Keratinocyte (primary cell): ENCODE measurements around the gene CACNA2D4. TPM values are rescaled to one million over a fixed set of nuclear protein-coding genes. Genes with fewer than 3 reads are reported as not detected.

Experiments
- DNase-seq: peaks from one replicate; pipeline ENCODE4 v3.0.0-alpha.2; 2011; ENCODE audit warnings: low read depth, missing footprints, low spot score
- FAIRE-seq: peaks from 2 replicates; lab custom pipeline; 2011; peaks lifted over from hg19 to GRCh38; lab: Jason Lieb, UNC
- H2AFZ ChIP-seq: 2 replicates; pipeline ENCODE4 v1.6.0; 2012; ENCODE audit warnings: low read length, control low read depth, inconsistent platforms; ENCODE audit not compliant: control insufficient read depth
- H3K27ac ChIP-seq: 2 replicates; pipeline ENCODE4 v1.5.1; 2011; ENCODE audit warnings: low read length; ENCODE audit not compliant: control insufficient read depth, insufficient read depth
- H3K27me3 ChIP-seq: 3 replicates; pipeline ENCODE4 v1.6.0; 2011; ENCODE audit warnings: low read length; ENCODE audit not compliant: control insufficient read depth, insufficient read depth; ENCODE audit errors: extremely low read depth
- H3K36me3 ChIP-seq, 2 experiments: 2 replicates in 1 of 2; 3 replicates in 1 of 2; pipeline ENCODE4 v1.5.1; 2011; ENCODE audit warnings: low read length in 2 of 2, mild to moderate bottlenecking in 1 of 2; ENCODE audit not compliant: control insufficient read depth in 2 of 2, insufficient read depth in 2 of 2; ENCODE audit errors: extremely low read depth in 1 of 2
- H3K4me1 ChIP-seq: 3 replicates; pipeline ENCODE4 v1.5.1; 2011; ENCODE audit warnings: low read length; ENCODE audit not compliant: control insufficient read depth, insufficient read depth; ENCODE audit errors: extremely low read depth
- H3K4me2 ChIP-seq: 3 replicates; pipeline ENCODE4 v1.6.0; 2011; ENCODE audit warnings: low read depth, low read length; ENCODE audit not compliant: control insufficient read depth, insufficient read depth; ENCODE audit errors: extremely low read depth
- H3K4me3 ChIP-seq, 3 experiments: fragments of 200-600 bp in 1 of 3; sonication (generic) in 1 of 3; 2 replicates in 2 of 3; 3 replicates in 1 of 3; pipeline ENCODE4 v1.5.1; 2011 to 2016; ENCODE audit warnings: low read length in 3 of 3, mild to moderate bottlenecking in 3 of 3, control low read depth in 2 of 3, inconsistent platforms in 1 of 3, low read depth in 1 of 3, mixed read lengths in 1 of 3, mixed run types in 1 of 3, moderate library complexity in 1 of 3; ENCODE audit not compliant: control insufficient read depth in 2 of 3, insufficient read depth in 2 of 3; ENCODE audit errors: extremely low read depth in 1 of 3
- H3K79me2 ChIP-seq: 2 replicates; pipeline ENCODE4 v1.6.0; 2012; ENCODE audit warnings: low read length; ENCODE audit not compliant: control insufficient read depth, insufficient read depth
- H3K9ac ChIP-seq: 3 replicates; pipeline ENCODE4 v1.6.0; 2011; ENCODE audit warnings: low read length; ENCODE audit not compliant: control insufficient read depth, insufficient read depth; ENCODE audit errors: extremely low read depth
- H3K9me1 ChIP-seq: 3 replicates; pipeline ENCODE4 v1.6.0; 2011; ENCODE audit warnings: low read length; ENCODE audit not compliant: control insufficient read depth, insufficient read depth; ENCODE audit errors: extremely low read depth
- H3K9me3 ChIP-seq: 2 replicates; pipeline ENCODE4 v1.5.1; 2012; ENCODE audit warnings: low read depth, low read length; ENCODE audit not compliant: control insufficient read depth
- H4K20me1 ChIP-seq: 3 replicates; pipeline ENCODE4 v1.6.0; 2011; ENCODE audit warnings: low read length; ENCODE audit not compliant: control insufficient read depth, insufficient read depth; ENCODE audit errors: extremely low read depth
- EZH2 ChIP-seq: IDR thresholded peaks from one replicate; pipeline ENCODE4 v1.6.1; 2012; ENCODE audit warnings: inconsistent platforms, mild to moderate bottlenecking, low read length, moderate library complexity
- dilution Hi-C: fragments of 300-500 bp; cut with MboI; formaldehyde crosslinking; loops from one replicate; pipeline ENCODE4 v1.7.0; 2020; ENCODE audit warnings: low sequenced_read_pairs; ENCODE audit not compliant: extremely low pct_ligation_motif_present
- polyA plus RNA-seq, 5 experiments: library from polyadenylated mRNA; depleted of rRNA in 3 of 5; stranded (reverse) in 3 of 5; stranded (forward) in 1 of 5; unstranded in 1 of 5; fragments of >200 nt; gene quantifications; 1 replicate in 1 of 5; 2 replicates in 3 of 5; 3 replicates in 1 of 5; pipeline versions ENCODE4 v1.2.1 to v1.2.3, GENCODE V29; 2011 to 2012; ENCODE audit warnings: missing spikeins in 2 of 5, low read depth in 1 of 5, low replicate concordance in 1 of 5
- TF ChIP-seq, protein P1 (sequence below), 3 experiments: IDR thresholded peaks in 1 of 3; conservative IDR thresholded peaks in 1 of 3; optimal IDR thresholded peaks in 1 of 3; 2 replicates in 2 of 3; 3 replicates in 1 of 3; pipeline versions ENCODE3 to v1.5.1; 2011; ENCODE audit warnings: low read length in 3 of 3, mild to moderate bottlenecking in 3 of 3, moderate library complexity in 2 of 3, control low read depth in 1 of 3, inconsistent platforms in 1 of 3; ENCODE audit not compliant: insufficient read depth in 2 of 3; ENCODE audit errors: extremely low read depth in 1 of 3

Gene CACNA2D4
- polyA plus RNA-seq, 1 donor (not counting 4 experiments of a cell fraction or from before 2014, with no cell fraction given): 0.09 TPM

DNA sequence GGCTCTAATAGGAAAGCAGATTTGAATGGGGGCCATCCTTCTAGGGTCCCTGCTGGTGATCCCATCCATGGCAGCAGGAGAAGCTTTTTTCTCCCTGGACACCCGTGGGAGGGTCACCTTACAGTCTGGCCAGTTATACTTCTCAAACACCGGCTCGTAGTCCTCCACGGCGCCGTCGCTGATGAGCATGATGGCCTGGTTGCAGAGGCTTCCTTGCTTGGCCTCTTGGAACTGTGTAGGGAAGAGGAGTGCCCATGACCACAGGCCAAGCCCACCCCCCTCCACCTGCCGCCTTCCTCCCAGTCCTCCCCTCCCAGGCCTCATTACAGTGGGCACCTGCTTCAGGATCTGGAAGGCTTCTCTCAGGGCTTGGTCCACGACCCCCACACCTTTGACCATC, 33.8 kb downstream of the CACNA2D4 start:
- no peaks in the 10 kb centered on the region for H3K9me3 ChIP-seq
- H3K27ac ChIP-seq: no peak overlapping the region
- dilution Hi-C loops: no loop called here
- H3K4me2 ChIP-seq: no peak overlapping the region
- no peak for FAIRE-seq
- H4K20me1 ChIP-seq: no peaks in the 10 kb centered on the region
- no peaks in the 10 kb centered on the region for H3K9me1 ChIP-seq
- H3K79me2 ChIP-seq: no peaks in the 10 kb centered on the region
- no peaks in the 10 kb centered on the region for H3K36me3 ChIP-seq
- TF ChIP-seq EZH2: no peak
- TF ChIP-seq, protein P1, sequence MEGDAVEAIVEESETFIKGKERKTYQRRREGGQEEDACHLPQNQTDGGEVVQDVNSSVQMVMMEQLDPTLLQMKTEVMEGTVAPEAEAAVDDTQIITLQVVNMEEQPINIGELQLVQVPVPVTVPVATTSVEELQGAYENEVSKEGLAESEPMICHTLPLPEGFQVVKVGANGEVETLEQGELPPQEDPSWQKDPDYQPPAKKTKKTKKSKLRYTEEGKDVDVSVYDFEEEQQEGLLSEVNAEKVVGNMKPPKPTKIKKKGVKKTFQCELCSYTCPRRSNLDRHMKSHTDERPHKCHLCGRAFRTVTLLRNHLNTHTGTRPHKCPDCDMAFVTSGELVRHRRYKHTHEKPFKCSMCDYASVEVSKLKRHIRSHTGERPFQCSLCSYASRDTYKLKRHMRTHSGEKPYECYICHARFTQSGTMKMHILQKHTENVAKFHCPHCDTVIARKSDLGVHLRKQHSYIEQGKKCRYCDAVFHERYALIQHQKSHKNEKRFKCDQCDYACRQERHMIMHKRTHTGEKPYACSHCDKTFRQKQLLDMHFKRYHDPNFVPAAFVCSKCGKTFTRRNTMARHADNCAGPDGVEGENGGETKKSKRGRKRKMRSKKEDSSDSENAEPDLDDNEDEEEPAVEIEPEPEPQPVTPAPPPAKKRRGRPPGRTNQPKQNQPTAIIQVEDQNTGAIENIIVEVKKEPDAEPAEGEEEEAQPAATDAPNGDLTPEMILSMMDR (optimal IDR thresholded peaks at IDR 0.05 in 1 of 3, IDR thresholded peaks at IDR 0.05 in 1 of 3, conservative IDR thresholded peaks at IDR 0.05 in 1 of 3; ENCODE audit: extremely low read depth in 1 of 3, insufficient read depth in 2 of 3, low read length in 3 of 3): no peak
- no peak overlapping the region for H3K9ac ChIP-seq
- H3K27me3 ChIP-seq: no peaks in the 10 kb centered on the region
- H2AFZ ChIP-seq: no peak overlapping the region
- H3K4me3 ChIP-seq: no peak overlapping the region
- no peak for DNase-seq
- H3K4me1 ChIP-seq: no peaks in the 10 kb centered on the region

GRCh38 chr12:1883513-1883912, 34.9 kb downstream of the CACNA2D4 start:
- Histone ChIP-seq H3K36me3 (no peaks in the 10 kb centered on the region), H2AFZ (no peak overlapping the region), H3K9me1 (no peaks in the 10 kb centered on the region), H3K27ac (no peak overlapping the region), H3K9me3 (no peaks in the 10 kb centered on the region), H4K20me1 (no peaks in the 10 kb centered on the region), H3K79me2 (no peaks in the 10 kb centered on the region), H3K27me3 (no peaks in the 10 kb centered on the region), H3K9ac (no peak overlapping the region), H3K4me3 (no peak overlapping the region), H3K4me2 (no peak overlapping the region), H3K4me1 (no peaks in the 10 kb centered on the region)
- no peak for DNase-seq
- TF ChIP-seq, protein P1 (optimal IDR thresholded peaks at IDR 0.05 in 1 of 3, IDR thresholded peaks at IDR 0.05 in 1 of 3, conservative IDR thresholded peaks at IDR 0.05 in 1 of 3; ENCODE audit: extremely low read depth in 1 of 3, insufficient read depth in 2 of 3, low read length in 3 of 3): no peak
- TF ChIP-seq EZH2: no peak
- no peak for FAIRE-seq
- dilution Hi-C loops: no loop called here
